Adrenal gland (tissue), 12 donors: ENCODE measurements around the gene ADD3. TPM values are rescaled to one million over a fixed set of nuclear protein-coding genes. Genes with fewer than 3 reads are reported as not detected.
A peak's percentile ranks its signal among the peaks of the same experiment; 100 is the strongest.

Experiments
- DNase-seq, 7 donors: peaks; one replicate each; pipeline ENCODE4 v3.0.0-alpha.2; 2019 to 2020
- H3K27ac ChIP-seq, 5 donors: fragments of 200-600 bp; sonication (generic) in 4 of 5; 1 replicate in 3 of 5; 2 replicates in 2 of 5; pipeline versions ENCODE4 v1.5.1 to v1.8.0; 2016 to 2020; ENCODE audit warnings: mild to moderate bottlenecking in 1 of 5
- H3K27me3 ChIP-seq: fragments of 200-600 bp; 2 replicates; pipeline ENCODE4 v1.8.0; 2021
- H3K36me3 ChIP-seq, 2 donors: fragments of 200-600 bp; replicated peaks in 1 of 2; 1 replicate in 1 of 2; 2 replicates in 1 of 2; pipeline versions ENCODE4 v1.5.1 to v1.8.0; 2018 to 2022
- H3K4me1 ChIP-seq, 2 donors: fragments of 200-600 bp; replicated peaks in 1 of 2; 1 replicate in 1 of 2; 2 replicates in 1 of 2; pipeline versions ENCODE4 v1.5.1 to v1.8.0; 2018 to 2021
- H3K4me3 ChIP-seq, 4 donors: fragments of 200-600 bp; sonication (generic) in 3 of 4; one replicate each; pipeline ENCODE4 v1.5.1; 2016 to 2018
- H3K9me3 ChIP-seq, 3 donors: fragments of 200-600 bp; sonication (generic) in 1 of 3; replicated peaks in 1 of 3; 1 replicate in 2 of 3; 2 replicates in 1 of 3; pipeline versions ENCODE4 v1.5.1 to v1.8.0; 2016 to 2021
- CTCF ChIP-seq, 6 experiments: fragments of 450-650 bp in 4 of 6; fragments of 200-600 bp in 2 of 6; sonication (generic) in 1 of 6; IDR thresholded peaks; 1 replicate in 5 of 6; 2 replicates in 1 of 6; pipeline versions ENCODE4 v1.5.1 to v1.8.0; 2016 to 2021; ENCODE audit warnings: antibody characterized with exemption in 6 of 6, mild to moderate bottlenecking in 2 of 6, moderate library complexity in 1 of 6
- POLR2A ChIP-seq, 2 donors: fragments of 450-650 bp; IDR thresholded peaks; one replicate each; pipeline ENCODE4 v1.6.1; 2017; ENCODE audit warnings: antibody characterized with exemption in 2 of 2, mild to moderate bottlenecking in 2 of 2, moderate library complexity in 1 of 2
- WGBS, 4 donors: extraction: QIAGEN DNeasy Blood & Tissue Kit in 2 of 4; methylation state at CpG; one replicate each; pipeline versions ENCODE4 v1.1.5 to v1.1.7; 2013 to 2017; 5-methylcytosine and 5-hydroxymethylcytosine counted together
- intact Hi-C, 2 donors: fragments of 100-400 bp; cut with DNase I; formaldehyde crosslinking; loops; one replicate each; pipeline versions ENCODE4 v1.14.1 to v1.15.0; 2022 to 2023
- polyA plus RNA-seq, 3 donors: library from polyadenylated mRNA; stranded (reverse); fragments of 200-250 nt in 2 of 3; fragments of 350-450 nt in 1 of 3; fragmentation: Illumina TruSeq in 1 of 3; extraction: RNeasy Lipid Tissue Mini Kit (QIAGEN cat#74804) in 1 of 3; gene quantifications; one replicate each; pipeline ENCODE4 v1.2.3, GENCODE V29; 2013 to 2014
- total RNA-seq, 9 donors: library from RNA; depleted of rRNA in 4 of 9; stranded (reverse); fragments of >200 nt in 4 of 9; fragments of 120-200 nt in 1 of 9; fragmentation: NEBNext Ultra II Directional in 1 of 9; extraction: Animal tissue kit (Norgen Biotek cat#: 25700) in 1 of 9; gene quantifications; one replicate each; pipeline versions ENCODE4 v1.1.0 to v1.2.4, GENCODE V29; 2013 to 2023
- donor health status: healthy with polysubstance abuse.
- donor health status: Bipolar disorder and iron deficiency.
- donor health status: DM: yes; HTN: yes; CAD: no.
- donor health status: DM: no; HTN: no; CAD: no.
- donor health status: DM: no; HTN: no; CAD: no.
- donor health status: DM: yes; HTN: yes; CAD: no.

ADD3 gene
- total and polyA plus RNA-seq, 12 donors = 15.6 to 122 (median 43.4) TPM

GRCh38 chr10:110167149-110167548, 159.4 kb downstream of the ADD3 start:
- no peak overlapping the region for H3K4me3 ChIP-seq
- intact Hi-C loops = no loop called here

GRCh38 chr10:110168601-110169481, 161.1 kb downstream of the ADD3 start:
- peak in 1 of 7 donors; percentile 7 for DNase-seq
- Histone ChIP-seq H3K27ac (no peak overlapping the region), H3K27me3 (peaks cover 50% of the 10 kb centered on the region), H3K4me1 (peaks cover 0 to 5% of the 10 kb centered on the region in 2 donors), H3K36me3 (no peaks in the 10 kb centered on the region), H3K4me3 (no peak overlapping the region), H3K9me3 (no peaks in the 10 kb centered on the region)
- no peak for TF ChIP-seq CTCF (IDR thresholded peaks at IDR 0.05)
- no peak for TF ChIP-seq POLR2A (IDR thresholded peaks at IDR 0.05)
- intact Hi-C loops = no loop called here
- 11 to 24% (median 15%) methylated on average over 7 to 10 of the region's 10 CpGs for WGBS, 4 donors

More at GRCh38 chr10:110167149-110167548, 159.4 kb downstream of the ADD3 start:
- H3K36me3 ChIP-seq = no peaks in the 10 kb centered on the region
- DNase-seq = peak in 1 of 7 donors; percentile 1
- WGBS, 4 donors = 74 to 90% (median 88%) methylated on average over 7 of the region's 7 CpGs
- H3K27ac ChIP-seq = no peak overlapping the region
- H3K4me1 ChIP-seq = peaks cover 0 to 5% of the 10 kb centered on the region in 2 donors
- TF ChIP-seq CTCF (IDR thresholded peaks at IDR 0.05) = no peak
- TF ChIP-seq POLR2A (IDR thresholded peaks at IDR 0.05) = no peak
- no peaks in the 10 kb centered on the region for H3K9me3 ChIP-seq
- peaks cover 37% of the 10 kb centered on the region for H3K27me3 ChIP-seq

- 10 to 20% (median 14%) methylated on average over 1 of the region's 1 CpG for WGBS, 4 donors
- DNase-seq = peak in 1 of 7 donors; percentile 23
- Histone ChIP-seq H3K4me3 (no peak overlapping the region), H3K9me3 (no peaks in the 10 kb centered on the region), H3K27me3 (peaks cover 52% of the 10 kb centered on the region), H3K27ac (no peak overlapping the region), H3K4me1 (peaks cover 0 to 5% of the 10 kb centered on the region in 2 donors), H3K36me3 (no peaks in the 10 kb centered on the region)
- intact Hi-C loops = no loop called here
- no peak for TF ChIP-seq CTCF (IDR thresholded peaks at IDR 0.05)
- TF ChIP-seq POLR2A (IDR thresholded peaks at IDR 0.05) = no peak
These were observed 161.8 kb downstream of the ADD3 start for GRCh38 chr10:110169586-110169985.

- Histone ChIP-seq H3K27me3 (peaks cover 52% of the 10 kb centered on the region), H3K27ac (no peak overlapping the region), H3K9me3 (no peaks in the 10 kb centered on the region), H3K4me3 (no peak overlapping the region), H3K36me3 (no peaks in the 10 kb centered on the region), H3K4me1 (peaks cover 0 to 5% of the 10 kb centered on the region in 2 donors)
- intact Hi-C loops = no loop called here
- no peak for TF ChIP-seq CTCF (IDR thresholded peaks at IDR 0.05)
- TF ChIP-seq POLR2A (IDR thresholded peaks at IDR 0.05) = no peak
- peak in 2 of 7 donors; percentile 5 to 29 for DNase-seq
- 5 to 14% (median 12%) methylated on average over 12 to 13 of the region's 13 CpGs for WGBS, 4 donors
These were observed 162.6 kb downstream of the ADD3 start for GRCh38 chr10:110170142-110170971.
